MM.1S (cell line): ENCODE results near the gene GEMIN8.
A peak's percentile ranks its signal among the peaks of the same experiment; 100 is the strongest.

Experiments
- DNase-seq: peaks from one replicate; pipeline ENCODE4 v3.0.0-alpha.2; 2015
- H2AFZ ChIP-seq: fragments of 300-600 bp; sonication (generic); 2 replicates; pipeline ENCODE4 v1.6.0; 2016; ENCODE audit warnings: antibody characterized with exemption, low read length
- H3F3A ChIP-seq: fragments of 300-600 bp; sonication (generic); 2 replicates; pipeline ENCODE4 v1.6.1; 2016; ENCODE audit warnings: mild to moderate bottlenecking, antibody characterized with exemption, low read length, moderate library complexity, mixed read lengths; ENCODE audit not compliant: insufficient read depth
- H3K27ac ChIP-seq: fragments of 300-600 bp; sonication (generic); 2 replicates; pipeline ENCODE4 v1.5.1; 2016; ENCODE audit warnings: mild to moderate bottlenecking, low read length
- H3K27me3 ChIP-seq: fragments of 300-600 bp; sonication (generic); replicated peaks from 2 replicates; pipeline ENCODE4 v1.6.0; 2016; ENCODE audit warnings: low read length; ENCODE audit not compliant: insufficient read depth
- H3K36me3 ChIP-seq: fragments of 300-600 bp; sonication (generic); replicated peaks from 2 replicates; pipeline ENCODE4 v1.6.1; 2016; ENCODE audit warnings: mild to moderate bottlenecking, low read length, mixed read lengths; ENCODE audit not compliant: insufficient read depth
- H3K4me1 ChIP-seq: fragments of 300-600 bp; sonication (generic); 2 replicates; pipeline ENCODE4 v1.6.1; 2016; ENCODE audit warnings: low read length, mixed read lengths
- H3K4me2 ChIP-seq: fragments of 300-600 bp; sonication (generic); 2 replicates; pipeline ENCODE4 v1.6.0; 2016; ENCODE audit warnings: low read depth, low read length
- H3K4me3 ChIP-seq: fragments of 300-600 bp; sonication (generic); 2 replicates; pipeline ENCODE4 v1.5.1; 2016; ENCODE audit warnings: low read length, mixed read lengths
- H3K79me2 ChIP-seq: fragments of 300-600 bp; sonication (generic); 2 replicates; pipeline ENCODE4 v1.6.1; 2016; ENCODE audit warnings: mixed run types, low read length, mixed read lengths
- H3K9ac ChIP-seq: fragments of 300-600 bp; sonication (generic); 2 replicates; pipeline ENCODE4 v1.6.1; 2016; ENCODE audit warnings: low read length, mixed read lengths
- H3K9me2 ChIP-seq: fragments of 300-600 bp; sonication (generic); replicated peaks from 2 replicates; pipeline ENCODE4 v1.6.1; 2016; ENCODE audit warnings: mild to moderate bottlenecking, low read length, mixed read lengths; ENCODE audit not compliant: insufficient read depth
- H3K9me3 ChIP-seq: fragments of 300-600 bp; sonication (generic); replicated peaks from 2 replicates; pipeline ENCODE4 v1.6.1; 2016; ENCODE audit warnings: mild to moderate bottlenecking, low read length, mixed read lengths; ENCODE audit not compliant: insufficient read depth
- H4K20me1 ChIP-seq: fragments of 300-600 bp; sonication (generic); 2 replicates; pipeline ENCODE4 v1.6.1; 2016; ENCODE audit warnings: mild to moderate bottlenecking, low read length, moderate library complexity, mixed read lengths; ENCODE audit not compliant: insufficient read depth
- CTCF ChIP-seq: fragments of 300-600 bp; sonication (generic); IDR thresholded peaks from 2 replicates; pipeline ENCODE4 v1.5.1; 2016; ENCODE audit warnings: antibody characterized with exemption, low read length, mixed read lengths
- EZH2 ChIP-seq: fragments of 300-600 bp; sonication (generic); optimal IDR thresholded peaks from 2 replicates; pipeline ENCODE3; 2017; ENCODE audit warnings: low read depth, mild to moderate bottlenecking, antibody characterized with exemption, low read length, mixed read lengths
- EZH2phosphoT487 ChIP-seq: fragments of 300-600 bp; sonication (generic); IDR thresholded peaks from 2 replicates; pipeline ENCODE4 v1.6.1; 2018; ENCODE audit warnings: antibody characterized with exemption, low read length

GEMIN8 gene

GRCh38 chrX:14027036-14027435, 2.7 kb downstream of the GEMIN8 start:
- H3K4me3 ChIP-seq = no peak overlapping the region
- H3K4me2 ChIP-seq = 0 out of 2 replicates have a peak overlapping the region, but pooled peaks have one; percentile 76
- no peaks in the 10 kb centered on the region for H3K9me2 ChIP-seq
- H3K9ac ChIP-seq = no peak overlapping the region
- no peaks in the 10 kb centered on the region for H3K36me3 ChIP-seq
- no peaks in the 10 kb centered on the region for H3K9me3 ChIP-seq
- H3K27ac ChIP-seq = no peak overlapping the region
- H3K79me2 ChIP-seq = peaks cover 40% of the 10 kb centered on the region
- TF ChIP-seq CTCF (no peak), EZH2phosphoT487 (no peak), EZH2 (no peak)
- peaks cover 16% of the 10 kb centered on the region for H3K4me1 ChIP-seq
- no peaks in the 10 kb centered on the region for H3K27me3 ChIP-seq
- no peak for DNase-seq
- H4K20me1 ChIP-seq = no peaks in the 10 kb centered on the region
- no peak overlapping the region for H2AFZ ChIP-seq
- H3F3A ChIP-seq = 0 out of 2 replicates have a peak, but pooled peaks cover 5% of the 10 kb centered on the region

- H3K4me3 ChIP-seq = no peak overlapping the region
- no peaks in the 10 kb centered on the region for H3K36me3 ChIP-seq
- no peaks in the 10 kb centered on the region for H3K9me2 ChIP-seq
- H3K4me1 ChIP-seq = peaks cover 16% of the 10 kb centered on the region
- H3F3A ChIP-seq = 0 out of 2 replicates have a peak, but pooled peaks cover 5% of the 10 kb centered on the region
- no peak overlapping the region for H3K4me2 ChIP-seq
- peaks cover 40% of the 10 kb centered on the region for H3K79me2 ChIP-seq
- TF ChIP-seq EZH2 (no peak), CTCF (no peak), EZH2phosphoT487 (no peak)
- no peak overlapping the region for H2AFZ ChIP-seq
- H3K9me3 ChIP-seq = no peaks in the 10 kb centered on the region
- H3K27me3 ChIP-seq = no peaks in the 10 kb centered on the region
- no peak overlapping the region for H3K9ac ChIP-seq
- H3K27ac ChIP-seq = no peak overlapping the region
- DNase-seq = no peak
- no peaks in the 10 kb centered on the region for H4K20me1 ChIP-seq
Measured at GRCh38 chrX:14026121-14026520, 3.6 kb downstream of the GEMIN8 start.

- Histone ChIP-seq H3K9ac (no peak overlapping the region), H3K9me2 (no peaks in the 10 kb centered on the region), H3K4me1 (0 out of 2 replicates have a peak, but pooled peaks cover under 1% of the 10 kb centered on the region), H3K27me3 (no peaks in the 10 kb centered on the region), H3K79me2 (peaks cover 16% of the 10 kb centered on the region), H3K9me3 (no peaks in the 10 kb centered on the region), H3K27ac (no peak overlapping the region), H3F3A (no peaks in the 10 kb centered on the region), H2AFZ (no peak overlapping the region), H4K20me1 (no peaks in the 10 kb centered on the region), H3K4me3 (no peak overlapping the region), H3K36me3 (no peaks in the 10 kb centered on the region), H3K4me2 (no peak overlapping the region)
- DNase-seq = no peak
- no peak for TF ChIP-seq EZH2phosphoT487
- TF ChIP-seq EZH2 = no peak
- no peak for TF ChIP-seq CTCF
Measured at GRCh38 chrX:14022019-14022418, 7.7 kb downstream of the GEMIN8 start.
